A673 (cell line): Measurements from ENCODE around the gene MEN1. TPM values are rescaled to one million over a fixed set of nuclear protein-coding genes. Genes with fewer than 3 reads are reported as not detected.

Experiments
- BruUV-seq: library from RNA; stranded (reverse); fragments of 400-500 nt; replicated peaks from 2 replicates; lab custom pipeline; 2021; lab: Mats Ljungman, UMichigan
- CTCF ChIA-PET: fragments of 300-600 bp; sonication (Branson Sonifier 250); formaldehyde crosslinking; loops from one replicate; lab custom pipeline; 2022; ENCODE audit warnings: antibody characterized with exemption; lab: Charles Lee
- POLR2A ChIA-PET: fragments of 300-600 bp; sonication (Branson Sonifier 250); formaldehyde crosslinking; loops from one replicate; lab custom pipeline; 2022; ENCODE audit warnings: antibody characterized with exemption; ENCODE audit not compliant: low non-redundant PET; lab: Charles Lee
- DNase-seq: peaks from one replicate; pipeline ENCODE4 v3.0.0-alpha.2; 2015; ENCODE audit warnings: low spot score
- H3K27ac ChIP-seq: fragments of 200-600 bp; sonication (generic); 2 replicates; pipeline ENCODE4 v1.5.1; 2016; ENCODE audit warnings: mixed run types, low read depth, mild to moderate bottlenecking, mixed read lengths, antibody characterized with exemption, low read length; ENCODE audit not compliant: poor library complexity, severe bottlenecking
- H3K27me3 ChIP-seq: fragments of 200-600 bp; sonication (generic); replicated peaks from 2 replicates; pipeline ENCODE4 v1.6.1; 2017; ENCODE audit warnings: mixed run types, low read depth, mild to moderate bottlenecking, mixed read lengths, antibody characterized with exemption, low read length; ENCODE audit not compliant: insufficient read depth, poor library complexity
- H3K36me3 ChIP-seq: fragments of 200-600 bp; sonication (generic); 2 replicates; pipeline ENCODE4 v1.6.1; 2016; ENCODE audit warnings: mixed run types, mild to moderate bottlenecking, mixed read lengths, antibody characterized with exemption, low read length; ENCODE audit not compliant: insufficient read depth, poor library complexity, severe bottlenecking
- H3K4me1 ChIP-seq: fragments of 200-600 bp; sonication (generic); 2 replicates; pipeline ENCODE4 v1.6.1; 2017; ENCODE audit warnings: mixed run types, mild to moderate bottlenecking, mixed read lengths, antibody characterized with exemption, low read length; ENCODE audit not compliant: insufficient read depth, poor library complexity, severe bottlenecking
- H3K4me3 ChIP-seq: fragments of 200-600 bp; sonication (generic); 2 replicates; pipeline ENCODE4 v1.5.1; 2016; ENCODE audit warnings: low read depth, mixed run types, mild to moderate bottlenecking, mixed read lengths, low read length; ENCODE audit not compliant: poor library complexity, severe bottlenecking
- H3K9me3 ChIP-seq: fragments of 200-600 bp; sonication (generic); 2 replicates; pipeline ENCODE4 v1.6.1; 2016; ENCODE audit warnings: mixed run types, low read depth, mild to moderate bottlenecking, mixed read lengths, antibody characterized with exemption, low read length; ENCODE audit not compliant: poor library complexity, severe bottlenecking
- EZH2 ChIP-seq: fragments of 200-600 bp; sonication (generic); IDR thresholded peaks from 2 replicates; pipeline ENCODE4 v1.6.1; 2017; ENCODE audit warnings: borderline replicate concordance, low read depth, mild to moderate bottlenecking, mixed read lengths, antibody characterized with exemption, low read length; ENCODE audit not compliant: poor library complexity, severe bottlenecking
- intact Hi-C: fragments of 100-400 bp; cut with micrococcal nuclease; formaldehyde crosslinking; loops from one replicate; pipeline ENCODE4 v1.10.0; 2022; ENCODE audit not compliant: unreplicated experiment
- total RNA-seq: library from RNA; stranded (reverse); gene quantifications from 2 replicates; pipeline ENCODE4 v1.2.3, GENCODE V29; 2021
- TF ChIP-seq, protein P1 (sequence below): fragments of 300-800, 200-600 bp; sonication (generic); conservative IDR thresholded peaks from 2 replicates; pipeline ENCODE4 v1.5.1; 2017; ENCODE audit warnings: low read depth, mild to moderate bottlenecking, antibody characterized with exemption, low read length, moderate library complexity, mixed read lengths

MEN1 gene
- total RNA-seq, 1 experiment from 2014 or later: 45.7 TPM

- ChIA-PET CTCF (interaction anchor here (0.6 kb wide), 1 partner anchor 310 kb away, joined by 3 read pairs; no protein-coding TSS in a partner anchor), POLR2A (interaction anchor here (0.5 kb wide), 1 partner anchor 14 kb away, joined by 5 read pairs; no protein-coding TSS in a partner anchor)
- Histone ChIP-seq H3K4me3 (no peak overlapping the region), H3K9me3 (no peaks in the 10 kb centered on the region), H3K4me1 (peaks cover 13% of the 10 kb centered on the region), H3K27ac (no peak overlapping the region), H3K27me3 (no peaks in the 10 kb centered on the region), H3K36me3 (peaks cover 22% of the 10 kb centered on the region)
- DNase-seq: no peak
- intact Hi-C loops: no loop called here
- TF ChIP-seq, protein P1, sequence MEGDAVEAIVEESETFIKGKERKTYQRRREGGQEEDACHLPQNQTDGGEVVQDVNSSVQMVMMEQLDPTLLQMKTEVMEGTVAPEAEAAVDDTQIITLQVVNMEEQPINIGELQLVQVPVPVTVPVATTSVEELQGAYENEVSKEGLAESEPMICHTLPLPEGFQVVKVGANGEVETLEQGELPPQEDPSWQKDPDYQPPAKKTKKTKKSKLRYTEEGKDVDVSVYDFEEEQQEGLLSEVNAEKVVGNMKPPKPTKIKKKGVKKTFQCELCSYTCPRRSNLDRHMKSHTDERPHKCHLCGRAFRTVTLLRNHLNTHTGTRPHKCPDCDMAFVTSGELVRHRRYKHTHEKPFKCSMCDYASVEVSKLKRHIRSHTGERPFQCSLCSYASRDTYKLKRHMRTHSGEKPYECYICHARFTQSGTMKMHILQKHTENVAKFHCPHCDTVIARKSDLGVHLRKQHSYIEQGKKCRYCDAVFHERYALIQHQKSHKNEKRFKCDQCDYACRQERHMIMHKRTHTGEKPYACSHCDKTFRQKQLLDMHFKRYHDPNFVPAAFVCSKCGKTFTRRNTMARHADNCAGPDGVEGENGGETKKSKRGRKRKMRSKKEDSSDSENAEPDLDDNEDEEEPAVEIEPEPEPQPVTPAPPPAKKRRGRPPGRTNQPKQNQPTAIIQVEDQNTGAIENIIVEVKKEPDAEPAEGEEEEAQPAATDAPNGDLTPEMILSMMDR: no peak
- no peak for TF ChIP-seq EZH2
- BruUV-seq: no TSS peak
These were observed 51.1 kb downstream of the MEN1 start for GRCh38 chr11:64759131-64759721.

GRCh38 chr11:64758330-64759079, 51.8 kb downstream of the MEN1 start:
- no peak for DNase-seq
- no peaks in the 10 kb centered on the region for H3K27me3 ChIP-seq
- H3K9me3 ChIP-seq: no peaks in the 10 kb centered on the region
- no peak for TF ChIP-seq EZH2
- TF ChIP-seq, protein P1: no peak
- peaks cover 14% of the 10 kb centered on the region for H3K36me3 ChIP-seq
- H3K27ac ChIP-seq: no peak overlapping the region
- intact Hi-C loops: no loop called here
- H3K4me1 ChIP-seq: peaks cover 6% of the 10 kb centered on the region
- BruUV-seq: no TSS peak
- ChIA-PET CTCF (interaction anchor here (0.6 kb wide), 1 partner anchor 309 kb away, joined by 3 read pairs; no protein-coding TSS in a partner anchor), POLR2A (no interaction called here)
- H3K4me3 ChIP-seq: no peak overlapping the region

GRCh38 chr11:64757549-64758329, 52.6 kb downstream of the MEN1 start:
- Histone ChIP-seq H3K4me3 (no peak overlapping the region), H3K4me1 (no peaks in the 10 kb centered on the region), H3K36me3 (peaks cover 7% of the 10 kb centered on the region), H3K27me3 (no peaks in the 10 kb centered on the region), H3K9me3 (no peaks in the 10 kb centered on the region), H3K27ac (no peak overlapping the region)
- CTCF ChIA-PET: no interaction called here
- no peak for DNase-seq
- BruUV-seq: no TSS peak
- POLR2A ChIA-PET: no interaction called here
- intact Hi-C loops: no loop called here
- TF ChIP-seq EZH2: no peak
- TF ChIP-seq, protein P1: no peak
